Measurements from ENCODE around the gene QRFP. TPM values are rescaled to one million over a fixed set of nuclear protein-coding genes. Genes with fewer than 3 reads are reported as not detected.

The QRFP gene
- total RNA-seq, 4 donors from 2014 or later: not detected

- TF ChIP-seq CTCF (IDR thresholded peaks at IDR 0.05) (no peak), POLR2A (IDR thresholded peaks at IDR 0.05) (no peak)
- no peaks in the 10 kb centered on the region for H3K36me3 ChIP-seq
- intact Hi-C loops (cut with DNase I): no loop called here
- H3K9me3 ChIP-seq: no peaks in the 10 kb centered on the region
- no peaks in the 10 kb centered on the region for H3K4me1 ChIP-seq
- no peaks in the 10 kb centered on the region for H3K27me3 ChIP-seq
- no peak overlapping the region for H3K27ac ChIP-seq
- no peak for DNase-seq
- no peak overlapping the region for H3K4me3 ChIP-seq (replicated peaks in 1 of 3)
- 77 to 82% methylated on average over 21 of the region's 21 CpGs for WGBS, 2 donors
Observed at GRCh38 chr9:130906735-130907416, 10.3 kb upstream of the QRFP start.

- intact Hi-C loops (cut with DNase I): no loop called here
- no peaks in the 10 kb centered on the region for H3K27me3 ChIP-seq
Observed at GRCh38 chr9:130905902-130906734, 9.5 kb upstream of the QRFP start.

GRCh38 chr9:130905125-130905901 is 8.7 kb upstream of the QRFP start:
- 85 to 92% methylated on average over 24 of the region's 24 CpGs for WGBS, 2 donors
- no peak overlapping the region for H3K27ac ChIP-seq
- no peak for DNase-seq
- no peak for TF ChIP-seq CTCF (IDR thresholded peaks at IDR 0.05)
- H3K4me3 ChIP-seq (replicated peaks in 1 of 3): no peak overlapping the region
- H3K36me3 ChIP-seq: no peaks in the 10 kb centered on the region
- intact Hi-C loops (cut with DNase I): no loop called here
- H3K4me1 ChIP-seq: no peaks in the 10 kb centered on the region
- no peaks in the 10 kb centered on the region for H3K27me3 ChIP-seq
- H3K9me3 ChIP-seq: no peaks in the 10 kb centered on the region

More at GRCh38 chr9:130905902-130906734, 9.5 kb upstream of the QRFP start:
- 82 to 84% methylated on average over 20 to 24 of the region's 24 CpGs for WGBS, 2 donors
- H3K9me3 ChIP-seq: no peaks in the 10 kb centered on the region
- H3K4me1 ChIP-seq: no peaks in the 10 kb centered on the region
- TF ChIP-seq POLR2A (IDR thresholded peaks at IDR 0.05): no peak
- no peak for TF ChIP-seq CTCF (IDR thresholded peaks at IDR 0.05)
- H3K4me3 ChIP-seq (replicated peaks in 1 of 3): no peak overlapping the region
- no peak for DNase-seq
- H3K27ac ChIP-seq: no peak overlapping the region
- no peaks in the 10 kb centered on the region for H3K36me3 ChIP-seq

- 87 to 90% methylated on average over 38 to 48 of the region's 48 CpGs for WGBS, 2 donors
- H3K27ac ChIP-seq: no peak overlapping the region
- H3K4me3 ChIP-seq (replicated peaks in 1 of 3): no peak overlapping the region
- H3K27me3 ChIP-seq: no peaks in the 10 kb centered on the region
- intact Hi-C loops (cut with DNase I): no loop called here
- no peak for DNase-seq
- no peaks in the 10 kb centered on the region for H3K4me1 ChIP-seq
- TF ChIP-seq POLR2A (IDR thresholded peaks at IDR 0.05) (no peak), CTCF (IDR thresholded peaks at IDR 0.05) (no peak)
- no peaks in the 10 kb centered on the region for H3K36me3 ChIP-seq
- H3K9me3 ChIP-seq: no peaks in the 10 kb centered on the region
Observed at GRCh38 chr9:130904070-130905044, 7.7 kb upstream of the QRFP start.

Data from thyroid gland (tissue), 4 donors.